Loucy (cell line): Measurements from ENCODE around the gene PLAC9.
"Not testable (repeated sequence)": the region's sequence is repeated elsewhere in the genome, so short reads cannot be mapped to it uniquely, and the experiment has no call there.

Experiments used
- H2AFZ ChIP-seq: fragments of 200-600 bp; sonication (generic); 2 replicates; pipeline ENCODE4 v1.6.0; 2016; ENCODE audit warnings: antibody characterized with exemption, mild to moderate bottlenecking, low read length, moderate library complexity
- H3F3A ChIP-seq: fragments of 200-600 bp; 2 replicates; pipeline ENCODE4 v1.6.0; 2016; ENCODE audit warnings: antibody characterized with exemption, low read depth, mild to moderate bottlenecking
- H3K27me3 ChIP-seq: fragments of 200-600 bp; sonication (generic); 2 replicates; pipeline ENCODE4 v1.6.1; 2014; ENCODE audit warnings: low read length, mild to moderate bottlenecking; ENCODE audit not compliant: insufficient read depth, poor library complexity, severe bottlenecking
- H3K36me3 ChIP-seq: fragments of 200-600 bp; sonication (generic); 2 replicates; pipeline ENCODE4 v1.6.1; 2016; ENCODE audit warnings: low read length; ENCODE audit not compliant: insufficient read depth
- H3K4me1 ChIP-seq: fragments of 200-600 bp; sonication (generic); 2 replicates; pipeline ENCODE4 v1.5.1; 2014; ENCODE audit warnings: low read length, mild to moderate bottlenecking; ENCODE audit not compliant: insufficient read depth, poor library complexity, severe bottlenecking
- H3K4me2 ChIP-seq: fragments of 200-600 bp; sonication (generic); 2 replicates; pipeline ENCODE4 v1.6.0; 2014; ENCODE audit warnings: antibody characterized with exemption, low read length, low read depth, mild to moderate bottlenecking; ENCODE audit not compliant: poor library complexity, severe bottlenecking
- H3K4me3 ChIP-seq: fragments of 200-600 bp; sonication (generic); 2 replicates; pipeline ENCODE4 v1.5.1; 2014; ENCODE audit warnings: low read length, mild to moderate bottlenecking, mixed read lengths; ENCODE audit not compliant: poor library complexity, severe bottlenecking
- H3K79me2 ChIP-seq: fragments of 200-600 bp; sonication (generic); 2 replicates; pipeline ENCODE4 v1.6.1; 2014; ENCODE audit warnings: low read length; ENCODE audit not compliant: insufficient read depth
- H3K9ac ChIP-seq: fragments of 200-600 bp; sonication (generic); 2 replicates; pipeline ENCODE4 v1.6.0; 2014; ENCODE audit warnings: mild to moderate bottlenecking, low read depth, low read length, moderate library complexity; ENCODE audit not compliant: poor library complexity, severe bottlenecking
- H3K9me2 ChIP-seq: fragments of 200-600 bp; sonication (generic); replicated peaks from 2 replicates; pipeline ENCODE4 v1.6.1; 2016; ENCODE audit warnings: low read depth, low read length, mixed read lengths
- H3K9me3 ChIP-seq: fragments of 200-600 bp; sonication (generic); 2 replicates; pipeline ENCODE4 v1.6.1; 2014; ENCODE audit warnings: mild to moderate bottlenecking, antibody characterized with exemption, low read length, low read depth; ENCODE audit not compliant: insufficient read depth
- H4K20me1 ChIP-seq: fragments of 200-600 bp; sonication (generic); 2 replicates; pipeline ENCODE4 v1.6.0; 2014; ENCODE audit warnings: antibody characterized with exemption, low read length, mild to moderate bottlenecking; ENCODE audit not compliant: insufficient read depth, poor library complexity, severe bottlenecking
- CTCF ChIP-seq: fragments of 200-600 bp; sonication (generic); conservative IDR thresholded peaks from 2 replicates; pipeline ENCODE4 v1.5.1; 2014; ENCODE audit warnings: mild to moderate bottlenecking, antibody characterized with exemption, low read length
- EZH2phosphoT487 ChIP-seq: fragments of 200-600 bp; IDR thresholded peaks from 2 replicates; pipeline ENCODE4 v1.6.1; 2018; ENCODE audit warnings: antibody characterized with exemption, mild to moderate bottlenecking, moderate library complexity, borderline replicate concordance

Gene PLAC9

GRCh38 chr10:80132299-80133139 lies at the start of gene PLAC9:
Gene PLAC9, plus strand, starts transcription at chr10:80132730. Its CDS starts 33 bp downstream, at chr10:80132763.
- Histone ChIP-seq H3K9ac (no peak within 1 kb of the TSS), H3K36me3 (no peaks in the 10 kb centered on the region)

GRCh38 chr10:80090121-80090520 lies 42.4 kb upstream of the PLAC9 start:
- no peaks in the 10 kb centered on the region for H3K36me3 ChIP-seq
- H3K9me3 ChIP-seq: no peaks in the 10 kb centered on the region
- no peak overlapping the region for H3K9ac ChIP-seq
- no peaks in the 10 kb centered on the region for H3K9me2 ChIP-seq
- no peaks in the 10 kb centered on the region for H3K79me2 ChIP-seq
- H3F3A ChIP-seq: no peaks in the 10 kb centered on the region
- no peaks in the 10 kb centered on the region for H3K4me1 ChIP-seq
- H3K4me2 ChIP-seq: no peak overlapping the region
- H3K4me3 ChIP-seq: no peak overlapping the region
- no peak overlapping the region for H2AFZ ChIP-seq
- TF ChIP-seq CTCF (no peak), EZH2phosphoT487 (no peak)
- no peaks in the 10 kb centered on the region for H3K27me3 ChIP-seq
- no peaks in the 10 kb centered on the region for H4K20me1 ChIP-seq

More at GRCh38 chr10:80132299-80133139, at the start of gene PLAC9:
- Histone ChIP-seq H3K27me3 (no peaks in the 10 kb centered on the region), H3K4me3 (no peak within 1 kb of the TSS), H2AFZ (no peak within 1 kb of the TSS), H3K9me3 (no peaks in the 10 kb centered on the region), H3K9me2 (no peaks in the 10 kb centered on the region), H3F3A (no peaks in the 10 kb centered on the region), H3K79me2 (no peaks in the 10 kb centered on the region), H3K4me2 (no peak within 1 kb of the TSS), H3K4me1 (no peaks in the 10 kb centered on the region), H4K20me1 (no peaks in the 10 kb centered on the region)
- TF ChIP-seq EZH2phosphoT487: no peak
- TF ChIP-seq CTCF: no peak

- Histone ChIP-seq H3K27me3 (no peaks in the 10 kb centered on the region), H3K4me3 (no peak overlapping the region), H3K36me3 (no peaks in the 10 kb centered on the region), H3K4me2 (no peak overlapping the region), H3F3A (no peaks in the 10 kb centered on the region), H2AFZ (no peak overlapping the region), H3K79me2 (no peaks in the 10 kb centered on the region), H4K20me1 (no peaks in the 10 kb centered on the region), H3K9me3 (no peaks in the 10 kb centered on the region), H3K9ac (no peak overlapping the region), H3K9me2 (no peaks in the 10 kb centered on the region), H3K4me1 (no peaks in the 10 kb centered on the region)
- TF ChIP-seq CTCF (no peak), EZH2phosphoT487 (no peak)
Observed at GRCh38 chr10:80094231-80094630, 38.3 kb upstream of the PLAC9 start.

- H3K79me2 ChIP-seq, H3K4me3 ChIP-seq, H3K27me3 ChIP-seq, H3K9ac ChIP-seq, H3K36me3 ChIP-seq, H2AFZ ChIP-seq, H3K9me2 ChIP-seq, H3K4me1 ChIP-seq, H3K4me2 ChIP-seq, H3F3A ChIP-seq, H3K9me3 ChIP-seq, H4K20me1 ChIP-seq: not testable (repeated sequence)
Observed at GRCh38 chr10:80098272-80098671, 34.3 kb upstream of the PLAC9 start.

- not testable (repeated sequence) for H3K4me3 ChIP-seq
Observed at GRCh38 chr10:80099295-80099694, 33.2 kb upstream of the PLAC9 start.

More at GRCh38 chr10:80099295-80099694, 33.2 kb upstream of the PLAC9 start:
- not testable (repeated sequence) for H3K36me3 ChIP-seq, H3K4me2 ChIP-seq, H3K79me2 ChIP-seq, H3K9ac ChIP-seq, H3K4me1 ChIP-seq, H3K9me2 ChIP-seq, H3K9me3 ChIP-seq, H4K20me1 ChIP-seq, H3F3A ChIP-seq, H2AFZ ChIP-seq, H3K27me3 ChIP-seq
